Measurements from ENCODE around the gene GPR143.
"Not testable (repeated sequence)": the region's sequence is repeated elsewhere in the genome, so short reads cannot be mapped to it uniquely, and the experiment has no call there.

Gene GPR143

GRCh38 chrX:9765737-9766097 lies at the start of gene GPR143:
GPR143 (minus strand) TSS chrX:9765847; CDS start chrX:9765817, 30 bp downstream.
- DNase-seq: no peak

GRCh38 chrX:9811086-9811485 lies 45.4 kb upstream of the GPR143 start:
- not testable (repeated sequence) for DNase-seq

- DNase-seq: not testable (repeated sequence)
These were observed 44.2 kb upstream of the GPR143 start for GRCh38 chrX:9809876-9810275.

GRCh38 chrX:9807355-9808182 lies 41.9 kb upstream of the GPR143 start:
- no peak for DNase-seq

- no peak for DNase-seq
These were observed 40.3 kb upstream of the GPR143 start for GRCh38 chrX:9805956-9806355.

- DNase-seq: no peak
These were observed 38.8 kb upstream of the GPR143 start for GRCh38 chrX:9804444-9804843.

GRCh38 chrX:9802737-9803136 lies 37.1 kb upstream of the GPR143 start:
- DNase-seq: no peak

- DNase-seq: no peak
These were observed 32.0 kb upstream of the GPR143 start for GRCh38 chrX:9797384-9798360.

- no peak for DNase-seq
These were observed 28.8 kb upstream of the GPR143 start for GRCh38 chrX:9794495-9794894.

- DNase-seq: no peak
These were observed 25.2 kb upstream of the GPR143 start for GRCh38 chrX:9790866-9791265.

- no peak for DNase-seq
These were observed 23.9 kb upstream of the GPR143 start for GRCh38 chrX:9789555-9789954.

- DNase-seq: no peak
These were observed 23.3 kb upstream of the GPR143 start for GRCh38 chrX:9788911-9789310.

GRCh38 chrX:9786798-9787635 lies 21.4 kb upstream of the GPR143 start:
- DNase-seq: no peak

- DNase-seq: no peak
These were observed 20.5 kb upstream of the GPR143 start, which contains the start of gene SHROOM2 for GRCh38 chrX:9785944-9786797. SHROOM2 (plus strand) TSS chrX:9786429; CDS start chrX:9786546, 117 bp downstream.

GRCh38 chrX:9785254-9785943 lies 19.8 kb upstream of the GPR143 start:
- no peak for DNase-seq

- no peak for DNase-seq
These were observed 18.7 kb upstream of the GPR143 start for GRCh38 chrX:9784332-9784731.

- no peak for DNase-seq
These were observed 16.3 kb upstream of the GPR143 start for GRCh38 chrX:9781941-9782340.

GRCh38 chrX:9775930-9776329 lies 10.3 kb upstream of the GPR143 start:
- DNase-seq: no peak

GRCh38 chrX:9772943-9773342 lies 7.3 kb upstream of the GPR143 start:
- no peak for DNase-seq

- no peak for DNase-seq
These were observed 4.7 kb upstream of the GPR143 start for GRCh38 chrX:9770319-9770718.

- not testable (repeated sequence) for DNase-seq
These were observed 2.7 kb upstream of the GPR143 start for GRCh38 chrX:9768321-9768839.
